ENCODE results near the gene TEAD3. TPM values are rescaled to one million over a fixed set of nuclear protein-coding genes. Genes with fewer than 3 reads are reported as not detected.
A peak's percentile ranks its signal among the peaks of the same experiment; 100 is the strongest.
"Not testable (repeated sequence)": the region's sequence is repeated elsewhere in the genome, so short reads cannot be mapped to it uniquely, and the experiment has no call there.

Gene TEAD3
- total RNA-seq, 1 donor from 2014 or later = 25.3 TPM

- peak; percentile 99 for DNase-seq (ENCODE audit: low spot score)
Observed at GRCh38 chr6:35452183-35453090, 44.4 kb downstream of the TEAD3 start, which contains the start of gene FANCE. FANCE (plus strand) TSS chr6:35452338; CDS start chr6:35452546, 208 bp downstream.

- no peak for DNase-seq (ENCODE audit: low spot score)
Observed at GRCh38 chr6:35451354-35452182, 45.3 kb downstream of the TEAD3 start.

GRCh38 chr6:35449287-35449881 lies 47.5 kb downstream of the TEAD3 start:
- DNase-seq (ENCODE audit: low spot score) = no peak

- no peak for DNase-seq (ENCODE audit: low spot score)
Observed at GRCh38 chr6:35448191-35448590, 48.7 kb downstream of the TEAD3 start.

GRCh38 chr6:35445691-35446090 lies 51.2 kb downstream of the TEAD3 start:
- DNase-seq (ENCODE audit: low spot score) = no peak

- no peak for DNase-seq (ENCODE audit: low spot score)
Observed at GRCh38 chr6:35443341-35444030, 53.4 kb downstream of the TEAD3 start.

GRCh38 chr6:35442693-35443092 lies 54.2 kb downstream of the TEAD3 start:
- no peak for DNase-seq (ENCODE audit: low spot score)

- DNase-seq (ENCODE audit: low spot score) = no peak
Observed at GRCh38 chr6:35441642-35442041, 55.2 kb downstream of the TEAD3 start.

- no peak for DNase-seq (ENCODE audit: low spot score)
Observed at GRCh38 chr6:35441205-35441604, 55.7 kb downstream of the TEAD3 start.

GRCh38 chr6:35439308-35439707 lies 57.6 kb downstream of the TEAD3 start:
- DNase-seq (ENCODE audit: low spot score) = no peak

- not testable (repeated sequence) for DNase-seq (ENCODE audit: low spot score)
Observed at GRCh38 chr6:35438378-35439065, 58.4 kb downstream of the TEAD3 start.

GRCh38 chr6:35436071-35436857 lies 60.6 kb downstream of the TEAD3 start:
- DNase-seq (ENCODE audit: low spot score) = no peak

- no peak for DNase-seq (ENCODE audit: low spot score)
Observed at GRCh38 chr6:35435074-35435837, 61.6 kb downstream of the TEAD3 start.

GRCh38 chr6:35432702-35433101 lies 64.2 kb downstream of the TEAD3 start:
- DNase-seq (ENCODE audit: low spot score) = not testable (repeated sequence)

- DNase-seq (ENCODE audit: low spot score) = no peak
Observed at GRCh38 chr6:35432291-35432690, 64.6 kb downstream of the TEAD3 start.

- DNase-seq (ENCODE audit: low spot score) = no peak
Observed at GRCh38 chr6:35429463-35429862, 67.4 kb downstream of the TEAD3 start.

- no peak for DNase-seq (ENCODE audit: low spot score)
Observed at GRCh38 chr6:35428421-35429149, 68.3 kb downstream of the TEAD3 start.

GRCh38 chr6:35427851-35428321 lies 69.0 kb downstream of the TEAD3 start:
- DNase-seq (ENCODE audit: low spot score) = no peak

Measured in mesenteric fat pad (tissue), 1 donor.